ENCODE measurements around the gene PHYHIPL.

The PHYHIPL gene

GRCh38 chr10:59176241-59177030 lies at the start of gene PHYHIPL:
TSS of gene PHYHIPL (plus strand) at chr10:59176643. CDS start at chr10:59176854, 211 bp downstream.
- DNase-seq = no peak

DNA sequence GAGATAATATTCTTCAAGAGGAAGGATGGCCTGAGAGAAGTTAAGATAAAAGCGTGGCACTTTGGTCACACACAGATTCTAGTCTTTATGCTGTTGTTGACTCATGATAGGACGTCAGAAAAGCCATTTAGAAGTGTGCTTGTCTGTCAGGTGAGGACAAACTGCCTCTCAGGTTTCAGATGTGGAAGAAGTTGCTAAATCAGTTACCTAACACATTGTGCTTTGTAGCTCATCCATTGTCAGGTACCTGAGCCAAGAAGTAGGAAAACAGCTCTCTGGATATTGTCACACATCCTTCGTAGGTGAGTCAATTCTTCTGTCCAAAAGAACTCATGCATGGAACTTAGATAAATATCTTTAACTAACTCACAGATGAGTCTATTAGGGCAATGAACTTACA lies 49.5 kb upstream of the PHYHIPL start:
- no peak for DNase-seq

DNA sequence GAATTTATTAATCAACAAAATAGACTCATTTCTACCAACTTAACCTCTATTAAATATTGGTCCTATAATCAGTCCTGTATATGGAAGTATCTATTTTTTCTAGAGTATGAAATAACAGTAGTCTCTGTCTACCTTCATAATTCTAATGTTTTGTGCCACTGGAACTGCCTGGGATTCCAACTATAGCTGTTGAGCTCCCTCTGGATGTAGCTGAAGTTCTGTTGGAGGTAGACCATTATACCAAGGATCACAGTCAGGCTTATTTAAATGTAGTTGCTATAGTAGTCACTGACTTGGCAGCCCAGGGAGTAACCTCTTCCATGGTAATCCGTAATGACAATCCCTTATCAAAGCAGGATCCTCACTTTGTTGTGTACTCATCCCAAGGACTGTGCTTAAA lies 48.5 kb upstream of the PHYHIPL start:
- DNase-seq = no peak

DNA sequence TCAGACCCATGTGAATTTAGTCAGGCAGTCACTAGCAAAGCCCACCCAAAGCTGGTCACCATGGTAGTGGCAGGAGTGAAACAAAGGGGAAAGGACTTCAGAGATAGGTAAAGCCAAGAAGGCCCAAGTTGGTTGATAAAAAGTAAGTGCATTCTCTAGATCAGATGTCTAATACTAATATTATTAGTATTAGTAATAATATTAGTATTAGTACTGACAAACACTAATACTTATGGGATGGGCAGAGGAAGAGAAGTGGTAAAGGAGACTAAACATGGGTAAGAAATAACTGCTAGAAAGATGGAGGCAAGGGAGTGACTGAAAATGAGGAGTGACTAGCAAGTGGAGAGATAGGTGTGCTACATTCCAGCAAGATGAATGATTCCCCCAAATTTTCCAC lies 46.6 kb upstream of the PHYHIPL start:
- DNase-seq = no peak

GRCh38 chr10:59131666-59132065 lies 44.8 kb upstream of the PHYHIPL start:
- DNase-seq = no peak

DNA sequence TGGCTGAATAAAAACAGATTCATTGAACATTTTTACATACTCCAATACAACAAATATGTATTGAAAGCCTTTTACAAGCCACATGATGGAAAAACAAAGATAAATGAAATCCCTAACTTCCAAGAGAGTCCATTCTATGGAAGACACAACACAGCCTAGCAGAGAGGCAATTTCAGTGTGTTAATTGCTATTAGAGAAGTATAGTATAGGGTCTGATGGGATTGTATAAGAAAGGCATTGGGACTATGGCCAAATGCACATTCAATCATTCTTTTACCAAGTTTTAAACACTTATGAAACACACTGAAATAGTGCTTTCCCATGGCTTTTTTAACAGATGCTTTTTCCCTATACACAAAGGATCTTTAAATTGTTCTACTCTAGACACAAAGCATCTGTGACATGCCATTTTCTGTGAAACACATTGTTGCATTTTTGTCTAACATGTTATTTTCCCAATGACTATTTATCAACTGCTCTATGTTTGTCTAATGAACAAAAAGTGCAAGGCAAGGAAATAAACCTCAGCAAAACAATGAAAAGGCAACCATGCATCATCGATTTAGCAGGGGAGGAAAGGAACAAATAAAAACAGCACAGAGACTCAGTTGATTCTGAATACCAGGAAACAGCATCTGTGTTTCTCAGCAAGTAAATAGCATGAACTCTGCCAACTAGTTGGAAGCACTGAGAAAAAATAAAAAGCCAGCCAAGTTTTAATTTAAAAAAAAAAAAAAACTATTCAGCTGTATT lies 42.4 kb upstream of the PHYHIPL start:
- no peak for DNase-seq

DNA sequence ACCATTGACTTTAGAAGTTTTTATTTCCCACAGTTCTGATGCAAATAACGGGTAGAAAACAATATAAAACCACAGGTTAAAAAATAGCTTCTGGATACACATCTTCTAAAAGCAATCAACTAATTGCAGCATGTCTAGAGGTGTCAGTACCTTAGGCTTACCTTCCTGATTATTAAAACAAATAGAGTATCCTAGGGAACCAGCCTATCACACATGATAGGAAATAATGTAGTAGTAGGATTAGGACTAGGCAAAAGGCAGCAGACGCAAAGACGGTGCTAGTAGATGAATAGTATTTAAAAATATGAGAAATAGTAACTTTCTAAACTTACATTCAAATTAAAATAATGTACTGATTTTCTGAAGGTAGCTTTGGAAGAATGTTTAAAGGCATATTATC lies 41.7 kb upstream of the PHYHIPL start:
- no peak for DNase-seq

DNA sequence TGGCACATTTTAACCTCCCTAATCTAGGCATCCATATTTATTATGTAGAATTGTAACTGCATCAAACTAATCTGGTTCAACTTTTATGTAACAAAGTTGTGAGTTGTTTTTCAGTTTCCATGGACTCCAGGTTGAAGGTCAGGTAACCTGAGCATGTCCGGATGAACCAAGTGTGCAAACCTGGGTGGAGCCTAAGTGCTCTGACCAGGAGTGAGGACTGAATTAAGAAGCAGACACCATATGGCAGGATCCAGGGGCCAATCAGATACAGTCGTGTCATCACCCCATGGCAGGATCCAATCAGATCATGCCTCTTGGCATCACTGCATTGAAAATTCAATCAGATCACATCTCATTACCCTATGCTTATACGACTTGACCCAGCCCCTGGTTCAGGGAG lies 41.2 kb upstream of the PHYHIPL start:
- DNase-seq = no peak

GRCh38 chr10:59138052-59138451 lies 38.4 kb upstream of the PHYHIPL start:
- DNase-seq = no peak

- DNase-seq = no peak
Measured at GRCh38 chr10:59143544-59143943, 32.9 kb upstream of the PHYHIPL start.

DNA sequence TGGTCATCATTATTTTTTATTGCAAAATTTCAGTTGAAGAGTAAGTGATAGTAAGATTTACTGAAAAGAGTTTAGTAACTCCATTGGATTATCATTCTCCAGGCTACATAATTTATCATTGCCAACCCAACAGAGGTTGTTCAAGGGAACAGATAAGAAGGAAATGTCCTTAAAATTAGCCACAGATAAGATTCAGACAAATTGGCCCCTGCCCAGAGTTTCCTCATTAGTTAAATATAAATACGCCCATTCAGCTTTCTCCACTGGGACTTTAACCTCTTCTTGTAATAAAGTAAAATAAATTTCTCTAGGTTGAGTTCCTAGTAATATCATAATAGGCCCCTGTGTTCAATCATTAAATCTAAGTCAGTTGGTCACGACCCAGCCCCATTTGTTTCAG lies 27.7 kb upstream of the PHYHIPL start:
- no peak for DNase-seq

DNA sequence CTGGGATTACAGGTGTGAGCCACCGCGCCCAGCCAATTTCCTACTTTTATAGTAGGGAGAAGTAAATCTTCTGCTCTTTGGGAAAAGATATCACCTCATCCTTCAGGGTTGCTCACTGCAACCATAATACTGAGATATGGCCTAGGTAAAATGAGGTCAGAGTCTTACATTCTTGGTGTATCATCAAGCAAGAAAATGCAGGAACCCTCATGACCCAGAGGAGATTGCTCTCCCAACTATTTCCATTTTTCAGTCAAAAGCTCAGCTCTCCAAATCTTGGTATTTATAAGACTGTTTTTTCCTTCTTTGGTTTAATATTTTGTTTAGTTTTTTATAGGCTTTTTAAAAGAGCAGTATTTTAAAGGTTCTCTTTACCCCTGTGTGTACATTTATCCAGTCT lies 20.9 kb upstream of the PHYHIPL start:
- DNase-seq = no peak

DNA sequence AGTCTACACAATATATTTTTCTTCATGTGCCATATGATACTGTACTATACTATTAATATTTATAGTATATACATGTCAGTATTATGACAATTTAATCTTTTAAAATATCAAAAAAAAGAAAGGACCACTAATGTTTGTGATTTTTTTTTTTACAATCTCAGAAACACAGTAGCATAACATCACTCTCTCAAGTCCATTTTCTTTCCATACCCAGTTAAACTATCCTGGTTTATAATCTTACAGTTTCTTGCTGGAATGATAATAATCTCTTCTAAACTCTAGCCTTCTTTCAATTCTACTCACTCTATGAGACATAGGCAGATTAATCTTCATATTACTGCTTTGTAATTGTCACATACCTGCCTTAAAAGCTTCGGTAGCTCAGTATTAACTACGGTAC lies 8.9 kb upstream of the PHYHIPL start:
- no peak for DNase-seq

DNA sequence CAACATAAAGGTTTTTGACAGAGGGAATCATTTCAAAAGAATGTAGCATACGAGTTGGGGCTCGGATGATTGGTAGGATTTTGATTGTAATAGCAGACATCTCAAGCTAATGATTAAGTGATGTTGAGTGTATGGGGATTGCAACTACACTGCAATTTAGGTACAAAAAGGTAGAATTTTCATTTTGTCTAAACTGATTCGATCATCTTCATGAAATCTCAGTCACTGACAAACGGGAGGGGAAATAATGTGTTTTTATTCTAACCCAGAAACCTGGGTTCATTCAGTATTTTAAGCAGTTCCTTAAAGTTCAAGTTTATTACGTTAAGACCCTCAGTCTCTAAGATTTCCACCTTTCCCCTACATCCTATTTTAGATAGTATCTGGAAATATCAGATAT lies 3.9 kb upstream of the PHYHIPL start:
- DNase-seq = no peak

DNA sequence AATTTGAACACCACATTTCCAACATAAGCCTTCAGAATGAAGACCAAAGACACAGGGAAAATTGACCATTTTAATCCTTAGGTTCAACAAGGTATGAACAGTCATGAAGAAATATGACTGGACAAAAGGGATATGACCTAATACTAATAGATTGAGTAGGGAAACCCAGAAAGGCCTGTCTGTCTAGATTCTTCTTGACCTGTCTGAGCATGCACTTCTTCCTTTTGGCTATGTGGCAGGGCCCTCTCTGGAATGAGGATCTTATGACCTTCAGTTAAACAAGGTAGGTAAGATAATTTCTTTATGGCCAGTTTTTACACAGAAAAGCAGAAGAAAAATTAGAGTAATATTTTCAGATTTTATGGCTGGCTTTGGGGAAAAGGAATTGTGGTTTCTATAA lies 3.0 kb upstream of the PHYHIPL start:
- no peak for DNase-seq

- DNase-seq = no peak
Measured at GRCh38 chr10:59175538-59176240, 754 bp upstream of the PHYHIPL start.

DNA sequence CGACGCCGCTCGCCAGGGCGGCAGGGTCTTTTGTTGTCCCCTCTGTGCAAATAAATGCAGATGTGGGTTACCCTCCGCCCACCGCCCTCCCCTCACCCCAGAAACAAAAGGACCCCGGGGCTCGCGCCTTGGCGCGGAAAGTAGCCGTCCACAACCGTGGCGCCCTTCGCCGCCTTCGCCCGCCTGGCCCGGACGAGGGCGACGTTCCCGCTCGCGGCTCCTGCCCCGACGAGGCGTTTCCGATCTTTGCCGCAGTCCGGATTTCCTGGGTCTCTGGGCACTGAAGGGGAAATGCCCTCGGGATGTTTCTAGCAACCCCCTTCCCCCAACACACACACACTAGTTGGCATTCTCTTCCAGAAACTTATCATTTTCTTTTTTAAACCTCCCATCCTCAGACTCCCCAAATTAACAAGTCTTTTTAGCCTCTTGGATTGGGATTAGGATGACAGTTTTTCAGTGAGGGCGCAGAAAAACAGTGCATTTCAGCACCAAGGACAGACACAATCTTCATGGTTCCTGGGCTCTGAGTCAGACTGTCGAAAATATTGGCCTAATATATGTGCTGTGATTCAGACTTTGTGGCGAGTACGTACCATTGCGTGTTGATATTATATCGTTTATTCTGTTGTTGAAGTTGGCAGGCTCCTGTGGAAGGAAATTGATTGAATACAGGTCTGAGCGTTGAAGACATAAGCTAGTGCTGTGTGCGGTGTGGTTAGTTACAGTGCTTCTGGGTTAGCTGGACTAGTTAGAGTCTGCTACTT lies 771 bp downstream of the PHYHIPL start:
- no peak for DNase-seq

DNA sequence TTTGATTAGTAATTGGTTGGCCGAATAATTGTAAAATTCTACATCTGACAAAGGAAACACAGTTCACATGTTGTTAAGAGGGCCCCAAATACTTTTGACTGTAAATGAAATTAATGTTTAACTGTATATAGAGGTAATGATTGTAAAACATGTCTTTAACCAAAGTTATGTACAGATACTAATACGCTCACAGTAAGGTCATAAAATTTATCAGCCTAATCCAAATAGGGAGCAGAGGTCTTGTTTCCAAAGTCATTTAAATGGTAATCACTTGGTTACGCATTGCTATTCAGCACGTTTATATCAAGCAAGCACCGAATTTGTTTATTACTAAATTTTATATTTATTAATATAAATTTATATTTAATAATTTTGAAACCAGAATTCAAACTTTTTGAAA lies 1.4 kb downstream of the PHYHIPL start:
- no peak for DNase-seq

DNA sequence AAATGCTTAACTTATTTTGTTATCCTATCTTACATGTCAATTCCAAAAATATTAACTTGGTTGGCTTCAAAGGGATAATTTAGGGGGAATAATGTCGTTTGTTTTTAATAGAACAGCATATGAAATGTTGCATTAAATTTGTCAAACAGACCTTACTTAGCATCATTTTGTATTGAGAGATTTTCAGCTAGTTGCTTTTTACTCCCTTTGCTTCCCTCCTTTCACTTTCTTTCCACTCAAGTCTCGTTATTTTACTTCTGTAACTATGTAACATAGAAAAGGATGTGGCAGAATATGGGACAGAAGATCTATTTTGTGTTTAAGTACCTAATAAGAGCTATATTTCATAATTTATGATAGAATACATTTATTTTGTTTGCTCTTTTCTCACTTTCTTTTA lies 2.6 kb downstream of the PHYHIPL start:
- DNase-seq = no peak

GRCh38 chr10:59180689-59181270 lies 4.3 kb downstream of the PHYHIPL start:
- DNase-seq = no peak

DNA sequence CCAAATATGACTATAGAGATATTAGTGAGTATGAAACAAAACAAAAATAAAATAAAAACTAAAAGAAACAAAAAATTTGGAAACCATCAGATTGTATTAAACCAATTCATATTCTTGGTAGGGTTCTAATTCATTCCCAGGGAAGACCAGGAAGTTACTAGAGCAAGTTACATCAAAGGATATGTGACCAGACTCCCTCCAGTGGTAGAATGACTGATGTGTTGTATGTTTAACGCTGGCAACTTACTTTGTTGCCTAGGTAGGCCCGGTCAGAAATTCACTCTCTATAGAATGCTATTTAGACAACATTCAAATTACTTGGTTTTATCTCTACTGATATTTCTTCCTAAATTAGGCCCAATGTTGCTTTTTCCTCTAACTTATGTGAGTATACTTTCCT lies 5.2 kb downstream of the PHYHIPL start:
- no peak for DNase-seq

DNA sequence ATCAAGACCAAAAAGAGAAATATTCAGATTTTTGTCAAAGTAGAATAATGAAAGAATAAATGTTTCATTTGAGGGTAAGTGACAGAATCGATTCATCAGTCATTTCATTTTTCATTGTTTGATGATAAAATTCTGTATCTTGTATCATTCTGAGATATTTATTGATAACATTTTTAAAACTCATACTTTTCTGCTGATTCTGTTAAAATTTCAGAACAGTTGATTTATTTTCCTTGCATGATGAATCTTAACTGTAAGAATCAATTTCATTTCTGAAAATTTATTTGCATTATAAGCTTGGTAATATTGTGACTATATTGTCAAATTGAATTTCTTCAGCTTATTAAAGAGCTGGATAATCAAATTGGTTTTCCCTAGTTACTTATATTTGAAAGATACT lies 13.9 kb downstream of the PHYHIPL start:
- DNase-seq = no peak
